Measurements from ENCODE around the gene MUC5B.

GRCh38 chr11:1202154-1202775 lies 20.6 kb upstream of the MUC5B start:
- no peak for TF ChIP-seq CTCF (conservative IDR thresholded peaks at IDR 0.05 in 1 of 2, IDR thresholded peaks at IDR 0.05 in 1 of 2; ENCODE audit: low read depth in 1 of 2, low read length in 2 of 2)
- TF ChIP-seq EZH2 (IDR thresholded peaks at IDR 0.05; ENCODE audit: low read length, missing control alignments), result no peak
